Right atrium auricular region (tissue), 2 donors: ENCODE data around the gene ZNF525. TPM values are rescaled to one million over a fixed set of nuclear protein-coding genes. Genes with fewer than 3 reads are reported as not detected.
A peak's percentile ranks its signal among the peaks of the same experiment; 100 is the strongest.
"Not testable (repeated sequence)": the region's sequence is repeated elsewhere in the genome, so short reads cannot be mapped to it uniquely, and the experiment has no call there.

Experiments
- DNase-seq: peaks from one replicate; pipeline ENCODE4 v3.0.0-alpha.2; 2019; ENCODE audit warnings: low spot score
- H3K27ac ChIP-seq, 2 donors: fragments of 200-600 bp; sonication (generic); 1 replicate in 1 of 2; 2 replicates in 1 of 2; pipeline ENCODE4 v1.5.1; 2016 to 2019
- H3K27me3 ChIP-seq, 2 donors: fragments of 200-600 bp; sonication (generic); one replicate each; pipeline versions ENCODE4 v1.5.1 to v1.6.0; 2017 to 2019
- H3K36me3 ChIP-seq: fragments of 200-600 bp; sonication (generic); one replicate; pipeline ENCODE4 v1.5.1; 2016
- H3K4me1 ChIP-seq, 2 donors: fragments of 200-600 bp; sonication (generic); one replicate each; pipeline versions ENCODE4 v1.5.1 to v1.6.0; 2017 to 2019
- H3K4me3 ChIP-seq, 2 donors: fragments of 200-600 bp; sonication (generic); 1 replicate in 1 of 2; 2 replicates in 1 of 2; pipeline ENCODE4 v1.5.1; 2017 to 2019; ENCODE audit warnings: mild to moderate bottlenecking in 1 of 2, moderate library complexity in 1 of 2
- H3K9me3 ChIP-seq, 2 donors: fragments of 200-600 bp; sonication (generic); one replicate each; pipeline ENCODE4 v1.5.1; 2019
- total RNA-seq, 2 donors: library from RNA; depleted of rRNA; stranded (reverse); fragments of >200 nt; gene quantifications; one replicate each; pipeline ENCODE4 v1.1.0, GENCODE V29; 2016
- TF ChIP-seq, protein P1 (sequence below), 2 donors: fragments of 200-600 bp; sonication (generic); IDR thresholded peaks; one replicate each; pipeline ENCODE4 v1.5.1; 2019; ENCODE audit warnings: antibody characterized with exemption in 2 of 2

The ZNF525 gene
- total RNA-seq, 2 donors from 2014 or later = 3.2 to 3.3 TPM

DNA sequence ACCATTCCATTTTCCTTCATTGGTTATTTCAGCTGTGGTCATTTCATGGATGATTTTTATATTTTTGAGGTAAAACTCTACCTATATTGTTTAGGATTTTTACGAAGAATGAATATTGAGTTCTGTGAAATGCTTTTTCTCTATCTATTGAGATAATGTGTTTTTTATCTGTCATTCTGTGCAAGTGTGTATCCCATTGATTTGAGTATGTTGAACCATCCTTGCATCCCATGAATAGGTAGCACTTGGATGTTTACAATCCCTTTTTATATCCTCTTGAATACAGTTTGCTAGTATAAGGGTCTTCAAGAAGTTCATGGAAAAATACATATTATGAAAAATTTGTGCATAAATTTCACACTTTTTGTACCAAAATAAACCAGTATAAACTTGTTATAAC is 9.8 kb upstream of the ZNF525 start:
- TF ChIP-seq, protein P1, sequence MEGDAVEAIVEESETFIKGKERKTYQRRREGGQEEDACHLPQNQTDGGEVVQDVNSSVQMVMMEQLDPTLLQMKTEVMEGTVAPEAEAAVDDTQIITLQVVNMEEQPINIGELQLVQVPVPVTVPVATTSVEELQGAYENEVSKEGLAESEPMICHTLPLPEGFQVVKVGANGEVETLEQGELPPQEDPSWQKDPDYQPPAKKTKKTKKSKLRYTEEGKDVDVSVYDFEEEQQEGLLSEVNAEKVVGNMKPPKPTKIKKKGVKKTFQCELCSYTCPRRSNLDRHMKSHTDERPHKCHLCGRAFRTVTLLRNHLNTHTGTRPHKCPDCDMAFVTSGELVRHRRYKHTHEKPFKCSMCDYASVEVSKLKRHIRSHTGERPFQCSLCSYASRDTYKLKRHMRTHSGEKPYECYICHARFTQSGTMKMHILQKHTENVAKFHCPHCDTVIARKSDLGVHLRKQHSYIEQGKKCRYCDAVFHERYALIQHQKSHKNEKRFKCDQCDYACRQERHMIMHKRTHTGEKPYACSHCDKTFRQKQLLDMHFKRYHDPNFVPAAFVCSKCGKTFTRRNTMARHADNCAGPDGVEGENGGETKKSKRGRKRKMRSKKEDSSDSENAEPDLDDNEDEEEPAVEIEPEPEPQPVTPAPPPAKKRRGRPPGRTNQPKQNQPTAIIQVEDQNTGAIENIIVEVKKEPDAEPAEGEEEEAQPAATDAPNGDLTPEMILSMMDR (IDR thresholded peaks at IDR 0.05) = no peak
- no peak overlapping the region for H3K4me3 ChIP-seq
- H3K27ac ChIP-seq = no peak overlapping the region
- H3K9me3 ChIP-seq = peaks cover 20 to 75% of the 10 kb centered on the region in 2 donors
- H3K4me1 ChIP-seq = no peaks in the 10 kb centered on the region
- DNase-seq = no peak
- H3K27me3 ChIP-seq = no peaks in the 10 kb centered on the region
- H3K36me3 ChIP-seq = peaks cover 19% of the 10 kb centered on the region

GRCh38 chr19:53357821-53358581 is 7.5 kb upstream of the ZNF525 start:
- Histone ChIP-seq H3K36me3 (no peaks in the 10 kb centered on the region), H3K4me3 (no peak overlapping the region), H3K27ac (no peak overlapping the region), H3K4me1 (no peaks in the 10 kb centered on the region), H3K9me3 (peaks cover 4 to 53% of the 10 kb centered on the region in 2 donors), H3K27me3 (no peaks in the 10 kb centered on the region)
- TF ChIP-seq, protein P1 (IDR thresholded peaks at IDR 0.05) = no peak
- no peak for DNase-seq

GRCh38 chr19:53360056-53360455 is 5.4 kb upstream of the ZNF525 start:
- not testable (repeated sequence) for H3K27ac ChIP-seq, H3K4me1 ChIP-seq, H3K27me3 ChIP-seq, DNase-seq, H3K4me3 ChIP-seq, H3K36me3 ChIP-seq
- H3K9me3 ChIP-seq = peaks cover 0 to 32% of the 10 kb centered on the region in 2 donors

DNA sequence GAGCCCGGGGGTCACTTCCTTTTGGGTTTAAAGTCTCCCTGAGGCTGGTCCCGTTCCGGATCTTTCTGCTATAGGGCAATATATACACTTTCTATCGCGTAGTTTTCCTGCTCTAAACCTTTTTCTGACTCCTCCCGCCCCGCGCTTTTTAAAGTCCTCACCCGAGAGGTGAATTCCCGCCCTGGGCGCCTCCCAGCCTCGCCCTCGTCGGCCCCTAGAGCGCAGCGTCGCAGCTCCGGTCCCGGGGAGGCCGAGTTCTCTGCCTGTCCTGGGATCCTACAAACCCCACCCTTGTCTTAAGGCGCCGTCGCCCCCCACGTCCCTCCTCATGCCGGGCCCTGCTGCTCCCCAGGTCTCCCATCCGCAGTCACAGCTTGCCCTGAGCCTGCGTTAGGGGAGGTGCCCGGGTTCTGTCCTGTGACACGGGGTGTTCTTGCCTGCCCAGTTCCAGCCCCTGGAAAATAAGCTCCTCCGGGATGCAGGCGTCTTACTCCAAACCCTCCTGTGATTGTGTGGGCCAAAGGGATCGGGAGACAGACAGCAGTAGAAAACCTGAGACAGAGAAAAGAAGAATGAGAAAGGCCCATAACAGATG is 491 bp downstream of the ZNF525 start:
- no peaks in the 10 kb centered on the region for H3K9me3 ChIP-seq
- H3K4me3 ChIP-seq = peak overlapping the region; percentile 57 to 74
- no peak for DNase-seq
- peaks cover 0 to 7% of the 10 kb centered on the region in 2 donors for H3K4me1 ChIP-seq
- peak overlapping the region; percentile 46 to 70 for H3K27ac ChIP-seq
- TF ChIP-seq, protein P1 (IDR thresholded peaks at IDR 0.05) = no peak
- no peaks in the 10 kb centered on the region for H3K36me3 ChIP-seq
- no peaks in the 10 kb centered on the region for H3K27me3 ChIP-seq

DNA sequence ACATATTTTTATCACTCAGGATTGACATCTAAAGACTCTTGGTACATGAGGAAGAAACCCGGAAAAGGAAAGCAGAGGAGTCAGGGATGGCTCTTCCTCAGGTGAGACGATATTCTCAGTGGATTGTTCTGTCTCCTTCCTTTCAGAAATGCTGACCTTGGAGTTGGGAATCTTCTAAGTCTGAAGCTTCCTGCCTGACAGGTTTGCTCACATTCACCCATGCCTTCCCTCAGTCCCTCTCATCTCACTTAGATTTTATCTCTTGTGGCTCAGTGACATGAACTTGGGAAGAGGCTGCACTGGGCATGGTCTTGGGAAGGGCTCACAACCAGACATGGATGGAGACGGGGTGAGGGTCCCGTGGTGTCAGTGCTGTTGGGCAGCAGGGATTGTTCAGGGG is 6.7 kb downstream of the ZNF525 start:
- no peak for DNase-seq
- Histone ChIP-seq H3K36me3 (peaks cover 13% of the 10 kb centered on the region), H3K27ac (no peak overlapping the region), H3K9me3 (no peaks in the 10 kb centered on the region), H3K4me3 (no peak overlapping the region), H3K4me1 (no peaks in the 10 kb centered on the region), H3K27me3 (no peaks in the 10 kb centered on the region)
- TF ChIP-seq, protein P1 (IDR thresholded peaks at IDR 0.05) = no peak

DNA sequence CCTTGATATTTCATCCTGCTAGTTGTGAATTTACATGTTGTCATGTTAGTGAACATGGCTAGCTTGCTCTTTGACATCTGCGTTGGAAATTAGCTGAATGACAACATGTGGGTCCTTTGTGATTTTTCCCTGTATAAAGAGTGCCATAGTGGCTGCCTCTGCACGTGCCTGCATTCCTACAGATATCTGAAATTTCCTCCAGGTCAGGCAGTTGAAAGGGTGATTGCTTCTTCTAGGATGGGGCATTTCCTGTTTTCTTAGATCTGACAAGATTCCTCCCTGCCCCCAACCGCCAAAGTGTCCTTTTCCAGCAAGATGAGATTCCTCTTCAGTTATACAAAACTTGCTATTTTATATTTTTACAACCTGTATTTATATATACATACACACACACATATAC is 8.8 kb downstream of the ZNF525 start:
- no peak for DNase-seq
- H3K4me1 ChIP-seq = no peaks in the 10 kb centered on the region
- no peak overlapping the region for H3K4me3 ChIP-seq
- peaks cover 23% of the 10 kb centered on the region for H3K36me3 ChIP-seq
- H3K9me3 ChIP-seq = no peaks in the 10 kb centered on the region
- no peaks in the 10 kb centered on the region for H3K27me3 ChIP-seq
- TF ChIP-seq, protein P1 (IDR thresholded peaks at IDR 0.05) = no peak
- H3K27ac ChIP-seq = no peak overlapping the region
